KMS-11 (cell line): ENCODE measurements around the gene GSE1.

Experiments
- H2AFZ ChIP-seq: fragments of 200-600 bp; sonication (generic); 2 replicates; pipeline ENCODE4 v1.6.1; 2016; ENCODE audit warnings: antibody characterized with exemption, mixed run types, low read depth
- H3K27ac ChIP-seq: fragments of 200-600 bp; sonication (generic); 2 replicates; pipeline ENCODE4 v1.6.1; 2016; ENCODE audit warnings: mild to moderate bottlenecking, mixed run types
- H3K27me3 ChIP-seq: fragments of 200-600 bp; sonication (generic); 2 replicates; pipeline ENCODE4 v1.6.1; 2017; ENCODE audit warnings: mild to moderate bottlenecking, low read depth, mixed run types, moderate library complexity; ENCODE audit not compliant: insufficient read depth
- H3K36me3 ChIP-seq: fragments of 200-600 bp; sonication (generic); 2 replicates; pipeline ENCODE4 v1.6.1; 2017; ENCODE audit warnings: mild to moderate bottlenecking, mixed run types; ENCODE audit not compliant: insufficient read depth
- H3K4me1 ChIP-seq: fragments of 200-600 bp; sonication (generic); 2 replicates; pipeline ENCODE4 v1.6.1; 2016; ENCODE audit warnings: mild to moderate bottlenecking, low read depth, mixed run types; ENCODE audit not compliant: poor library complexity, severe bottlenecking
- H3K4me2 ChIP-seq: fragments of 200-600 bp; sonication (generic); 2 replicates; pipeline ENCODE4 v1.7.0; 2016; ENCODE audit warnings: mild to moderate bottlenecking, mixed run types
- H3K4me3 ChIP-seq: fragments of 200-600 bp; sonication (generic); IDR thresholded peaks from 2 replicates; pipeline ENCODE4 v1.6.1; 2017; ENCODE audit warnings: low read depth, low read length, mixed read lengths; ENCODE audit not compliant: insufficient read depth
- H3K79me2 ChIP-seq: fragments of 200-600 bp; sonication (generic); 2 replicates; pipeline ENCODE4 v1.6.1; 2016; ENCODE audit warnings: low read depth, mixed run types; ENCODE audit not compliant: insufficient read depth
- H3K9ac ChIP-seq: fragments of 200-600 bp; sonication (generic); 2 replicates; pipeline ENCODE4 v1.6.1; 2016; ENCODE audit warnings: mild to moderate bottlenecking, mixed run types
- H4K20me1 ChIP-seq: fragments of 200-600 bp; sonication (generic); 2 replicates; pipeline ENCODE4 v1.6.1; 2016; ENCODE audit warnings: mild to moderate bottlenecking, mixed run types; ENCODE audit not compliant: insufficient read depth
- CTCF ChIP-seq: fragments of 200-600 bp; sonication (generic); conservative IDR thresholded peaks from 2 replicates; pipeline ENCODE4 v1.6.1; 2017; ENCODE audit warnings: low read depth, mild to moderate bottlenecking, antibody characterized with exemption, low read length, moderate library complexity, mixed read lengths

GSE1 gene

GRCh38 chr16:85667261-85667660, 54.1 kb downstream of the GSE1 start:
- Histone ChIP-seq H3K79me2 (no peaks in the 10 kb centered on the region), H3K4me1 (no peaks in the 10 kb centered on the region), H4K20me1 (no peaks in the 10 kb centered on the region), H2AFZ (no peak overlapping the region), H3K27me3 (no peaks in the 10 kb centered on the region), H3K36me3 (0 out of 2 replicates have a peak, but pooled peaks cover 3% of the 10 kb centered on the region), H3K27ac (no peak overlapping the region), H3K9ac (no peak overlapping the region), H3K4me2 (no peak overlapping the region), H3K4me3 (no peak overlapping the region)
- TF ChIP-seq CTCF = no peak

- Histone ChIP-seq H3K27ac (no peak overlapping the region), H3K4me3 (no peak overlapping the region), H3K9ac (no peak overlapping the region), H3K79me2 (0 out of 2 replicates have a peak, but pooled peaks cover 2% of the 10 kb centered on the region), H2AFZ (no peak overlapping the region), H3K4me1 (no peaks in the 10 kb centered on the region), H3K36me3 (0 out of 2 replicates have a peak, but pooled peaks cover 6% of the 10 kb centered on the region), H3K27me3 (no peaks in the 10 kb centered on the region), H3K4me2 (no peak overlapping the region), H4K20me1 (no peaks in the 10 kb centered on the region)
- TF ChIP-seq CTCF = no peak
Measured at GRCh38 chr16:85667841-85668413, 54.8 kb downstream of the GSE1 start.

GRCh38 chr16:85668676-85669424, 55.7 kb downstream of the GSE1 start:
- no peaks in the 10 kb centered on the region for H3K27me3 ChIP-seq
- no peak overlapping the region for H3K4me3 ChIP-seq
- no peak overlapping the region for H3K27ac ChIP-seq
- TF ChIP-seq CTCF = no peak
- no peak overlapping the region for H3K9ac ChIP-seq
- 0 out of 2 replicates have a peak, but pooled peaks cover 4% of the 10 kb centered on the region for H3K79me2 ChIP-seq
- H3K4me2 ChIP-seq = no peak overlapping the region
- H4K20me1 ChIP-seq = no peaks in the 10 kb centered on the region
- H3K4me1 ChIP-seq = no peaks in the 10 kb centered on the region
- H3K36me3 ChIP-seq = 0 out of 2 replicates have a peak, but pooled peaks cover 6% of the 10 kb centered on the region
- no peak overlapping the region for H2AFZ ChIP-seq

GRCh38 chr16:85670840-85671239, 57.7 kb downstream of the GSE1 start:
- no peak overlapping the region for H3K27ac ChIP-seq
- no peak overlapping the region for H3K4me3 ChIP-seq
- H4K20me1 ChIP-seq = no peaks in the 10 kb centered on the region

More at GRCh38 chr16:85670840-85671239, 57.7 kb downstream of the GSE1 start:
- no peak for TF ChIP-seq CTCF
- Histone ChIP-seq H2AFZ (no peak overlapping the region), H3K9ac (no peak overlapping the region), H3K79me2 (peaks cover 7% of the 10 kb centered on the region; the same call in 1 of the 2 replicates), H3K4me2 (no peak overlapping the region), H3K36me3 (0 out of 2 replicates have a peak, but pooled peaks cover 6% of the 10 kb centered on the region), H3K27me3 (no peaks in the 10 kb centered on the region), H3K4me1 (peaks cover 19% of the 10 kb centered on the region)
